Keratinocyte (primary cell): ENCODE results near the gene RFC2.

ENCODE experiments used
- EZH2 ChIP-seq: IDR thresholded peaks from one replicate; pipeline ENCODE4 v1.6.1; 2012; ENCODE audit warnings: inconsistent platforms, mild to moderate bottlenecking, low read length, moderate library complexity
- TF ChIP-seq, protein P1 (sequence below), 3 experiments: IDR thresholded peaks in 1 of 3; conservative IDR thresholded peaks in 1 of 3; optimal IDR thresholded peaks in 1 of 3; 2 replicates in 2 of 3; 3 replicates in 1 of 3; pipeline versions ENCODE3 to v1.5.1; 2011; ENCODE audit warnings: low read length in 3 of 3, mild to moderate bottlenecking in 3 of 3, moderate library complexity in 2 of 3, control low read depth in 1 of 3, inconsistent platforms in 1 of 3; ENCODE audit not compliant: insufficient read depth in 2 of 3; ENCODE audit errors: extremely low read depth in 1 of 3

DNA sequence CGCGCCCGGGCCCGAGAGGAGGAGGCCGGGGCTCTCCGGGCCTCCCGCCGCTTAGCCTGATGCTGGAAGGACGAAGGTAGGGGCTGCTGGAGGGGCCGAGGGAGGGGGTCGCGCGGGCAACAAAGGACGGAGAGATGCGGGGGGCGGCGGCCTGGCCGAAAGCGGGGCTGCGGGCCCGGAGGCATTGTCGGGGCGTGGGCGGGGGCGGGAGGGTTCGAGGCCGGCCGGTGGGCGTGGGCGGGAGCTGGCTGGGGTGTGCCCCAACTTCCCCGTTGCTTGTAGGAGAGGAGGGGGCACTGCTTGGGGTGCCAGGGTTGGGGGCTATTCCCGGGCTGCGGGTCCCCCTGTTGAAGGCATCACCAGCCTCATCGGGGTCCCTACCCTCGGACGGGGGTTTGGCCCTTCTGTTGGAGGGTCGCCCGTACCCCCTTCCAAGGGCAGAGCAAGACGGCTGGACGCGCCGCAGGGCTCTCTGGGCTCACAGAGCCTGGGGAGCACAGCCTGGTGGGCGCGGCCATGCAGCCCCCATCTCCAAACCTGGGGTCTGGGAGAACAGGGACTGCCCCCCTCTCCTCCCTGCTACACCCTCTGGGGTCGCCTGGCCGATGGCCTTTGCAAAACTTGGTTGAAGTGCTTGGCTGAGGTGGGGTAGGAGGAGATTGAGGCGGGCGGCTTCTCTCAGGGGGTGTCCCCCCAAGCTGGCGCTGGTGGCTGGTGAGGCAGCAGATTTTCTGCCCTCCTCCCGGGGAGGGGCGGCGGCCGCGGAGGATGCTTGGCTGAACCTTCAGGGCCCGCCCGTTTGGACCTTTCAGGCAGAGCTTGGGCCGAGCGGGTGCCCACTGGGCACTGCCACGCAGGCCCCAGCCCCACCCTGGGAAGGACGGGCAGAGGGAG is 35.7 kb upstream of the RFC2 start:
- TF ChIP-seq, protein P1, sequence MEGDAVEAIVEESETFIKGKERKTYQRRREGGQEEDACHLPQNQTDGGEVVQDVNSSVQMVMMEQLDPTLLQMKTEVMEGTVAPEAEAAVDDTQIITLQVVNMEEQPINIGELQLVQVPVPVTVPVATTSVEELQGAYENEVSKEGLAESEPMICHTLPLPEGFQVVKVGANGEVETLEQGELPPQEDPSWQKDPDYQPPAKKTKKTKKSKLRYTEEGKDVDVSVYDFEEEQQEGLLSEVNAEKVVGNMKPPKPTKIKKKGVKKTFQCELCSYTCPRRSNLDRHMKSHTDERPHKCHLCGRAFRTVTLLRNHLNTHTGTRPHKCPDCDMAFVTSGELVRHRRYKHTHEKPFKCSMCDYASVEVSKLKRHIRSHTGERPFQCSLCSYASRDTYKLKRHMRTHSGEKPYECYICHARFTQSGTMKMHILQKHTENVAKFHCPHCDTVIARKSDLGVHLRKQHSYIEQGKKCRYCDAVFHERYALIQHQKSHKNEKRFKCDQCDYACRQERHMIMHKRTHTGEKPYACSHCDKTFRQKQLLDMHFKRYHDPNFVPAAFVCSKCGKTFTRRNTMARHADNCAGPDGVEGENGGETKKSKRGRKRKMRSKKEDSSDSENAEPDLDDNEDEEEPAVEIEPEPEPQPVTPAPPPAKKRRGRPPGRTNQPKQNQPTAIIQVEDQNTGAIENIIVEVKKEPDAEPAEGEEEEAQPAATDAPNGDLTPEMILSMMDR (optimal IDR thresholded peaks at IDR 0.05 in 1 of 3, IDR thresholded peaks at IDR 0.05 in 1 of 3, conservative IDR thresholded peaks at IDR 0.05 in 1 of 3; ENCODE audit: extremely low read depth in 1 of 3, insufficient read depth in 2 of 3, low read length in 3 of 3): no peak
- no peak for TF ChIP-seq EZH2
